HG03103 (cell line): ENCODE measurements around the gene HMX1.

Experiments
- ATAC-seq: cut with Tn5 transposase; IDR thresholded peaks from one replicate; pipeline ENCODE4 v1.9.1; 2021; ENCODE audit warnings: low read depth; ENCODE audit not compliant: unreplicated experiment

The HMX1 gene

GRCh38 chr4:8830611-8831200 is 40.9 kb downstream of the HMX1 start:
- ATAC-seq = no peak

GRCh38 chr4:8830056-8830455 is 41.6 kb downstream of the HMX1 start:
- no peak for ATAC-seq

- no peak for ATAC-seq
Measured at GRCh38 chr4:8829584-8829983, 42.1 kb downstream of the HMX1 start.

GRCh38 chr4:8828869-8829268 is 42.8 kb downstream of the HMX1 start:
- no peak for ATAC-seq

GRCh38 chr4:8821151-8821950 is 50.3 kb downstream of the HMX1 start:
- no peak for ATAC-seq

GRCh38 chr4:8820178-8821102 is 51.2 kb downstream of the HMX1 start:
- ATAC-seq = no peak

- no peak for ATAC-seq
Measured at GRCh38 chr4:8819473-8820177, 52.0 kb downstream of the HMX1 start.

GRCh38 chr4:8819019-8819418 is 52.6 kb downstream of the HMX1 start:
- no peak for ATAC-seq

- no peak for ATAC-seq
Measured at GRCh38 chr4:8818063-8818881, 53.4 kb downstream of the HMX1 start.

GRCh38 chr4:8817813-8818062 is 53.9 kb downstream of the HMX1 start:
- no peak for ATAC-seq

- no peak for ATAC-seq
Measured at GRCh38 chr4:8817096-8817812, 54.4 kb downstream of the HMX1 start.
